Urinary bladder (tissue), 4 donors: ENCODE data around the gene MGMT. TPM values are rescaled to one million over a fixed set of nuclear protein-coding genes. Genes with fewer than 3 reads are reported as not detected.

Experiments used
- DNase-seq: peaks from one replicate; pipeline ENCODE4 v3.0.0-alpha.2; 2015; ENCODE audit errors: extremely low spot score
- H3K27ac ChIP-seq: one replicate; pipeline ENCODE4 v1.5.1; 2013; ENCODE audit warnings: low read depth, mild to moderate bottlenecking, moderate library complexity
- H3K36me3 ChIP-seq: one replicate; pipeline ENCODE4 v1.6.1; 2013; ENCODE audit warnings: mild to moderate bottlenecking, moderate library complexity; ENCODE audit not compliant: insufficient read depth
- H3K4me1 ChIP-seq: one replicate; pipeline ENCODE4 v1.6.1; 2013; ENCODE audit warnings: mild to moderate bottlenecking, moderate library complexity; ENCODE audit not compliant: insufficient read depth
- H3K4me3 ChIP-seq: one replicate; pipeline ENCODE4 v1.5.1; 2013; ENCODE audit warnings: low read depth, low read length
- WGBS: extraction: QIAGEN DNeasy Blood & Tissue Kit; methylation state at CpG from one replicate; pipeline ENCODE4 v1.1.7; 2013; 5-methylcytosine and 5-hydroxymethylcytosine counted together
- polyA plus RNA-seq: library from polyadenylated mRNA; stranded (reverse); fragments of 200-250 nt; gene quantifications from one replicate; pipeline ENCODE4 v1.2.3, GENCODE V29; 2013
- total RNA-seq: library from RNA; depleted of rRNA; stranded (reverse); fragments of >200 nt; gene quantifications from one replicate; pipeline ENCODE4 v1.2.3, GENCODE V29; 2014
- donor health status: healthy with polysubstance abuse.
- donor health status: healthy.

The MGMT gene
- total and polyA plus RNA-seq, 2 donors, result 19.5 to 28.5 TPM

DNA sequence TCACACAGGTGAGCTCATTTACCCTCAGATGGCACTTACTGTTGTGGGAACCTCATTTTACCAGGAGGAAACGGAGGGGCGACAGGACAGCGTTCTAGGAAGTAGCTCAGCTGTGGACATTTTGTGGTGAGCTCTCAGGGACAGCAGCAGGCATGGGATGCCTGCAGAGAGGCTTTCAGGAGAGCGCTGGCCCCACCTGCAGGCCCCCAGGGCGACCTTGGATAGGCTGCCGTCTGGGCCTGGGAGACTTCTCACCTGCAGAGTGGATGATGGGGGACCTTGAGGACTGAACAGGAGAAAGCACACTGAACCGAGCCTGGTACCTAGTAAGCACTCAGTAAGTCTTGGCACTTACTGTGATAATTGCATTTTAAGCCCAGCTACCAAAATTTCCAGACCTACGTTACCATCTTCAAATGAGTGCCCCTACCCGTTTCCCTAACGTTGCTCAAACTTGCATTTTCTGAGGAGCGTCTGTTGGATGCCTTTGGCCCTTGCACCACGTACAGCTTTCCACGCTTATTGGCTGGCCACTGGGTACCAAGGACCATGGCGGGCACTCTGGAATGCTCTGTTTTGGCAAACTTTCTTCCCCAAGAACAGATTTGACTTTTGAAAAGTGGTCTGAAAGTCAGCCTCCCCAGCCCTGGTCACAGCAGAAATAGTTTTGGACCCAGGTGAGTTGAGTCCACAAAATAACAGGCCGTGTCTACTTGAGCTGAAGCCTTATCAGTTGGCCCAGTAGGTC, 273.7 kb downstream of the MGMT start:
- H3K4me1 ChIP-seq, result no peaks in the 10 kb centered on the region
- no peak overlapping the region for H3K4me3 ChIP-seq
- H3K36me3 ChIP-seq, result no peaks in the 10 kb centered on the region
- H3K27ac ChIP-seq, result no peak overlapping the region
- DNase-seq, result no peak
- WGBS, result 93% methylated on average over 15 of the region's 15 CpGs

DNA sequence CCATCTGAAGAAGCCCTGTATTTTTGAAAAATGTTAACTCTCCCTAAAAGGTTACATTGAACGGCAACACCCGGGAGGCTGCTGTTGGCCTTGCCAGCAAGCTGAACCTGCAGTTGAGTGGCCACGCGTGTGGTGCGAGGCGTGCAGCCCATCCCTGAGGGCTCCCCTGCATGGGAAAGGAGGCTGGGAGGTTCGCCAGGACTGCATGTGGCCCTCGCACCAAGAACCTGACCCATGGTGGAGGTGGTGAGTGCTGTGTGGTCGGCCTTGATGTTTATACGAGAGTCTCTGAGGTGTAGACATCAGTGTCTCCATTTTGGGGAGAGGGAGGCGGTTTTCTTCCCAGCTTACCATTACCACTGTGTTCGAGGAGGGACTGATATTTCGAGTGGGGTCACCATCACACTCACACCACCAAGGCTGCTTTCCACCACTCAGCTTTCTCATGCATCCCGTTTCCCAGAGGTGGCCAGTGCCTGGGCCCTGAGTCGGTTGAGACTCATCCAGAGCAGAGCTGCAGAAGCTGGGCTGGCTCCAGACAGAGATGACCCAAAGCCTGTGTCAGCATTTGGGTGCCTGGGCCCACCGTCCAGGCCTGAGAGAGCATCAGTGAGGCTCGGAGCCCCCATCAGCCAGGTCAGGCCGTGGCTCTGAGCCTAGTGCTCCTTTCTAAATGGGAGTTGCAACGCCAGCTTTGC, 274.4 kb downstream of the MGMT start:
- DNase-seq, result no peak
- no peaks in the 10 kb centered on the region for H3K36me3 ChIP-seq
- 96% methylated on average over 19 of the region's 19 CpGs for WGBS

DNA sequence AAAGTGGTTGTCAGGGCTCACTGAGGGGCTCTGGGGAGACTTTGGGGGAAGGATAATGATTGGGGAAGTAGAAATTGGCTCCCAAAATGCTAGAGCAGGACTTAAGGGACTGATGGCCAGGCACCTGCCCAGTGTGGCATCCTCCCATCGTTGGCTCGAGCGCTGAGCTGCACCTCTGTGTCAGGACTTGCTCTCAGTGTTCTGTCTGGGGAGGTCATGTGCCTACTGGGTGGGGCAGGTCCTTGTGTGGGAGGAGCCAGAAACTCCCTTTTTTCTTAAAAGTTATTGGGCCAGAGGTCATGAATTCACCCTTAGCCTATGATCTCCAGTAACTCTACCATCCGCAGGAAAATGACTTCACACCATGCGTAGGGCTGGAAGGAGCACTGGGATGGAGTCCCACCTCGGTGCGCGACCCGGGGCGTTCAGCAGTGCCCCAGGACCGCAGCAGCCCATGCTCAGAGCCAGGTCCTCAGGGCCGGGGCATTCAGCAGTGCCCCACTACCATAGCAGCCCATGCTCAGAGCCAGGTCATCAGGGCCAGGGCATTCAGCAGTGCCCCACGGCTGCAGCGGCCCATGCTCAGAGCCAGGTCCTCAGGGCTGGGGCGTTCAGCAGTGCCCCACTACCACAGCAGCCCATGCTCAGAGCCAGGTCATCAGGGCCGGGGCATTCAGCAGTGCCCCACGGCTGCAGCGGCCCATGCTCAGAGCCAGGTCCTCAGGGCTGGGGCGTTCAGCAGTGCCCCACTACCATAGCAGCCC, 275.1 kb downstream of the MGMT start:
- Histone ChIP-seq H3K36me3 (no peaks in the 10 kb centered on the region), H3K4me1 (no peaks in the 10 kb centered on the region), H3K27ac (no peak overlapping the region), H3K4me3 (no peak overlapping the region)
- DNase-seq, result no peak
- WGBS, result 98% methylated on average over 19 of the region's 19 CpGs

More for the DNA sequence above, 274.4 kb downstream of the MGMT start:
- Histone ChIP-seq H3K4me3 (no peak overlapping the region), H3K27ac (no peak overlapping the region), H3K4me1 (no peaks in the 10 kb centered on the region)

DNA sequence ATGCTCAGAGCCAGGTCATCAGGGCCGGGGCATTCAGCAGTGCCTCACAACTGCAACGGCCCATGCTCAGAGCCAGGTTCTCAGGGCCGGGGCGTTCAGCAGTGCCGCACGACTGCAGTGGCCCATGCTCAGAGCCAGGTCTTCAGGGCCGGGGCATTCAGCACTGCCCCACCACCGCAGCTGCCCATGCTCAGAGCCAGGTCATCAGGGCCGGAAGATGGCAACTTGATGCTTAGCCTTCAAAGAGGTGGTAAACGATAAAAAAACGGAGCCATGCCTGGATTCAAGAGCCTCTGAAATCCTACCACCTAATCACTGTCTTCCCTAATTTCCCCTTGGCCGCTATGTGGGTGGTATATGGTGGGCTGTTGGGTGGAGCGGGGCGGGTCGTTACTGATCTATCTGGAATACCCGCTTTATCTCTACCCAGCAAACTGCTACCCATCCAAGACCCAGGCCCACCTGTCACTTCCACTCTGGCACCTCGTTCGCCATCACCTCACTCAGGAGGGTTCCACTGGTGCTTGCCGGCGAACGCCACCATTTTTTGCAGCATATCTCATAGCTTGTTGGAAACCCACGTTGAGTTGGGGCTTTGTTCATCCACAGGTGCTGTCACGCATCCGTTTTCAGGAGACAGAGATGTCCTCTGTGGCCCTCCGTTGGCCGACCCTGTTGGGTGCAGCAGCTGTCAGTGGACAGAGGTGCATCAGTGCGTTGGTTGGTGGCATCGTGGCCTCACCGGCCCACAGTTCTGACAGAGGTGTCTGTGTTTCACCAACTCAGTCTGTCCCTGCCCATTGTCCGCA, 275.9 kb downstream of the MGMT start:
- no peak for DNase-seq
- 96% methylated on average over 30 of the region's 30 CpGs for WGBS

DNA sequence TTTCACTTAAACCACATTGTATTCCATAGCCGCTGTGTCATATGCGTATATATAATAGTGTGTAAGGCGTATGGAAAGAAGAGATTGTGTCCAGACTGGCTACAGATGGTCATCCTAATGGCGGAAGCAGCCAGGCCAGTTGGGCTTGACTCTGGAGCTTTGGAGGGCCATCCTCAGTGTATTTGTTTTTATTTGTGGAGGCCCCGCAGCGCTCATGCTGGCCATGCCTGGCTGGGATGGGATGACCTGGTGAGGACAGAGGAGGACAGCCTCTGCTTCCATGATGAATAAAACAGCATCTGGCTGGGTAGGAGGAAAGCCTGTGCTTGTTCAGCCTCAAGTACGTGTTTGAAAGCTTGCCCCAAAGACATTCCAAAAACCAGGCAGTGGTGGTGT, 276.7 kb downstream of the MGMT start:
- H3K36me3 ChIP-seq, result no peaks in the 10 kb centered on the region
- no peaks in the 10 kb centered on the region for H3K4me1 ChIP-seq
- DNase-seq, result no peak
- WGBS, result 97% methylated on average over 7 of the region's 7 CpGs
- H3K27ac ChIP-seq, result no peak overlapping the region
- H3K4me3 ChIP-seq, result no peak overlapping the region

More for the DNA sequence above, 275.9 kb downstream of the MGMT start:
- H3K36me3 ChIP-seq, result no peaks in the 10 kb centered on the region
- H3K4me3 ChIP-seq, result no peak overlapping the region
- no peaks in the 10 kb centered on the region for H3K4me1 ChIP-seq
- no peak overlapping the region for H3K27ac ChIP-seq

DNA sequence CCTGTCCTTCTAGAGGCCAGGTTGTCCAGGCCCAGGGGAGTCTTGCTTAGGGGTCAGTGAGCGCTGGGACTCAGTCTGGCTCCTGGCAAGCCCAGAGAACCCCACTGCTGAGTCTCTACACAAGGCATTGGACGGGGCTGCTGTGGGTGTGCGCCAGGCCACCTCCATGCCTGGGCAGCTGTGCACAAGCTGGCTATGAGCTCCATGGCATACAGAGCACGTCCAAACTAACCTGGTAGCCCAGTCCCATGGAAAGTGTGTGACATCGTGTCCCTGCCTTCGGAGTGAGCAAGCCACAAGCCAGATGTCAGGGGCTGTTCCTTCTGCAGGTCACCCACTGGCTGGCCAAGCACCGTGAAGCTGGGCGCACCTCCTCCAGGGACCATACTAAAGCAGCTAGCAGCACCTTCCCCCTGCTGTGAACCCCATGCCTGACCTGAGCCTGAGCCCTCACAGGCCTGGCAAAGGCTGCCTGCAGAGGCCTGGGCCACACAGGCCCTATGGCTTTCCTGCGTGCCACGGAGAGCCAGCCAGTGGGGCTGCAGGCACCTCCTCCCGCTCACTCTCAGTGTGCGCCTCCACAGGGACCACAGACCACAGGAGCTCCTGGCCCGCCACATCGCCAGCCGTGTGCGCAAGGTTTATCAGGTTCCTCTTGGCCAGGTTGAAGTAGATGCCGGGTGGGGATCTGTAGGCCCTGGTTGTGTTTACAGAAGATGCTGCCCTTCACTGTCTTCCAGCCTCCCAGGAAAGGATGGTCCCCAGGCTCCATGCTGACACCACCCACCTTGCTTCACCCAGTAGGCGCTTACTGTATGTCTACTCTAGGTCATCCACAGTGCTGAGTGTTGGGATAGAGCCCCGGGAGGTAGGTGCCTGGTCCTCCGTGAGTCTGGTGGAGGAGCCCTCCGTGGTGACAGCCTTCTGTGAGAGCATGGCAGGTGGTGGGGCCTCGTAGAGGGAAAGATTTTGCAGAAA, 277.4 kb downstream of the MGMT start:
- no peak overlapping the region for H3K27ac ChIP-seq
- H3K4me3 ChIP-seq, result no peak overlapping the region
- no peak for DNase-seq
- no peaks in the 10 kb centered on the region for H3K4me1 ChIP-seq
- WGBS, result 96% methylated on average over 22 of the region's 22 CpGs
- H3K36me3 ChIP-seq, result no peaks in the 10 kb centered on the region

DNA sequence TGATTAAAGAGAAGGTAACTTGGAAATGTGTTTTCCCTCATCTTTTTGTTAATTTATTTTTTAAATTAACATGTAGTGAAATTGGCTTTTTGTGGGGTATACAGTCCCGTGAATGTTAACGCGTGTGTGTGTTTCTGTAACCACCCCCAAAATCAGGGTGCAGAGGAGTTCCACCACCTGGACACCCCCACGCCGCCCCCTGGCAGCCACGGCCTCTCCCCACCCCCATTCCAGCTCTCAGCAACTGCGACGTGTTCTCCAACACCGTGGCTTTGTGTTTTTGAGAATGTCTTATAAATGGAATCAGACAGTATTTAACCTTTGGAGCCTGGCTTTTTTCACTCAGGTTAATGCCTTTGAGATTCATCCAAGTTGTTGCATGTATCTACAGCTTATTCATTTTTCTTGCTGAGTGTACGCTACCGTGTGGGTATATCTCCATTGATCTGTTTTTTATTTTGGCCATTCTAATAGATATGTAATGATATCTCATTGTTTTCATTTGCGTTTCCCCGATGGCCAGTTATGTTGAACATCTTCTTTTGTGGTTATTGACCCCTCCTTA, 278.2 kb downstream of the MGMT start:
- WGBS, result 94% methylated on average over 13 of the region's 13 CpGs
- DNase-seq, result no peak

DNA sequence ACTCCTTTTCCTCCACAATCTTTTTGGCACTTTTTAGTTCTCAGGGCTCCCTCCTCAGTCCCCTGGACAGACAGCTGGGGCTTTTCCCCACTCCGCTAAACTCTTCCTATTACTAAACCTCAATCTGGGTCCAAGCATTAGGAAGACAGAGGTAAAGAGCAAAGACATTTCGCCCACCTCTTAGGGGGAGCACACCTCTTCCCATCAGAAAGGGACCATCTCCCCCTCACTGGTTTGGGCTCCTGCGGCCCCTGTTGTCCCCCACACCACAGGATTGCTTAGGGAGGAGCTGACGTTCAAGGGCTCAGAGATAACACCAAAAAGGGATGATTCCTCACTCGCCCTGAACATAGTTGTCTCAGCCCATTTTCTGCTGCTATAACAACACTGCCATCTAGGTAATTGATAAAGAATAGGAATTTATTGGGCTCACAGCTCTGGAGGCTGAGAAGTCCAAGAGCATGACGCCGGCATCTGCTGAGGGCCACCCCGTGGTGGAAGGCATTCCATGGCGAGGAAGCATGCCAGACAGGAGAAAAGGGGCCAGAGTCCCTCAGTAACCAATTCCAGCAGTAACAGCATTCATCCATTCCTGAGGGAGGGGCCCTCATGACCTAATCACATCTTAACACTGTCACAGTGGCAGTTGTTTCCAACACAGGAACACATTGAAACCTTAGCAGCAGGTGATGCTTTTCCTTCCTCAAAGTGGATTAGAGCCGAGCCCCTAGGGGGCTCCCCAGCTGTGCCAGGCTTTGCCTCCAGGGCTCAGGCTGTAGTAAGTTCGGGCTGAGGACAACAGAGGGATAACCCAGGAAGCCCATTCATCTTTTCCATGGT, 287.4 kb downstream of the MGMT start:
- WGBS, result 83% methylated on average over 11 of the region's 11 CpGs
- Histone ChIP-seq H3K27ac (no peak overlapping the region), H3K4me1 (no peaks in the 10 kb centered on the region), H3K4me3 (no peak overlapping the region), H3K36me3 (no peaks in the 10 kb centered on the region)
- DNase-seq, result no peak

More for the DNA sequence above, 278.2 kb downstream of the MGMT start:
- H3K36me3 ChIP-seq, result no peaks in the 10 kb centered on the region
- no peaks in the 10 kb centered on the region for H3K4me1 ChIP-seq
- H3K27ac ChIP-seq, result no peak overlapping the region
- no peak overlapping the region for H3K4me3 ChIP-seq

DNA sequence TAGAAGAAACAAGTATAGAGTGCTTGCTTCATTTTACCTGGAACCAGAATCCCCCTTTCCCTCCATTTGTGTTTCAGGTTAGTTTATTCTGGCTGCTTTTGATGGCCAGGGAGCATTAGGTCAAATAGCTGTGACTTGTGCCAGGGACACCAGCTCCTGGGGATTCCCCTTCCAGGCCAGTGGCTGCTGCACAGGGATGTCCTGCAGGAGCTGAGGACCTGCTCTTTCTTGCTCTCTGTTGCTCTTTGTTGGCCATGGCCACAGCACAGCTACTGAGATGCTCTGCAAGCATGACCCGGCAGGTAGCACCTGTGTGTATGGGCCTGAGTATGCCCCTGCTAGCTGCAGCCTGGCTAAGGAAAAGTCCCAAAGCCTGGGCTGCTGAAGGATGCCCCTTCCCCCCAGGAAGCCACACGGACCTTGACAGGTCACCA, 288.1 kb downstream of the MGMT start:
- Histone ChIP-seq H3K4me1 (no peaks in the 10 kb centered on the region), H3K27ac (no peak overlapping the region), H3K36me3 (no peaks in the 10 kb centered on the region), H3K4me3 (no peak overlapping the region)
- WGBS, result 76% methylated on average over 2 of the region's 2 CpGs
- no peak for DNase-seq

DNA sequence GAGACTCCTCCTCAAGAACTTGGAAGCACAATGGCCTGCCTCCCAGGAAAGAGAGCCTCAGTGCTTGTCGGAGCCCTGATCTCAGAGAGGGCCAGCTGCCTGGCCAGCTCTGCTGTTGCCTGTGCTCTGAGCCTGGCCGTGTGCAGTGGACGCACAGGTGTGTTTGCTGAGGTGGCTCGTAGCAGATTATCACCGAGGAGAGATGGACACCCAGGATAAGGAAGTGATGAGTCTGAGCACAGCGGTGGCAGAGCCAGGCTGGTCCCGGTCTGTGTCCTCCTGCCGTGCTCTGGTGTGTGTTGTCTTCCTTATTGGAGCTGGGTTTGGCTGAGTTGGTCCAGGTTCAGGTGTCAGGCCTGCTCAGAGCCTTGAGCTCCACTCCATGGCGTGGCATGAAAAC, 288.6 kb downstream of the MGMT start:
- H3K4me1 ChIP-seq, result no peaks in the 10 kb centered on the region
- H3K36me3 ChIP-seq, result no peaks in the 10 kb centered on the region
- DNase-seq, result no peak
- no peak overlapping the region for H3K27ac ChIP-seq
- WGBS, result 93% methylated on average over 9 of the region's 9 CpGs
- no peak overlapping the region for H3K4me3 ChIP-seq
